ENCODE measurements around the gene POLR3A.

POLR3A gene

DNA sequence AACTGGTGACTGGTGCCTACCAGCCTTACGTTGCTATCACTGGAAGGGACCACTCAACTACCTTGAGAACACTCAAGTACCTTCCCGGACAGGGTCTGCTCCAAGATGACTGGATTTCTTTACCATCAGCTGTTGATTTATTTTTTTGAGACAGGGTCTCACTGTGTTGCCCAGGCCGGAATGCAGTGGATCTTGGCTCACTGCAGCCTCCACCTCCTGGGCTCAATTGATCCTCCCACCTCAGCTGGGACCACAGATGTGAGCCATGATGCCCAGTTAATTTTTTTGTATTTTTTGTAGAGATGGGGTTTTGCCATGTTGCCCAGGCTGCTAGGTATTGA is 57.5 kb downstream of the POLR3A start:
- H3K9me3 ChIP-seq (ENCODE audit: control insufficient read depth, insufficient read depth, low read length), result no peaks in the 10 kb centered on the region
- H3K9ac ChIP-seq (ENCODE audit: low read depth, low read length), result no peak overlapping the region
- H3K4me1 ChIP-seq (ENCODE audit: control insufficient read depth, insufficient read depth, low read length), result no peaks in the 10 kb centered on the region
- H3K27me3 ChIP-seq (ENCODE audit: control insufficient read depth, insufficient read depth, low read length), result no peaks in the 10 kb centered on the region
- H3K4me3 ChIP-seq (ENCODE audit: low read depth, low read length), result no peak overlapping the region
- H3K36me3 ChIP-seq (ENCODE audit: control insufficient read depth, insufficient read depth, low read length), result no peaks in the 10 kb centered on the region

DNA sequence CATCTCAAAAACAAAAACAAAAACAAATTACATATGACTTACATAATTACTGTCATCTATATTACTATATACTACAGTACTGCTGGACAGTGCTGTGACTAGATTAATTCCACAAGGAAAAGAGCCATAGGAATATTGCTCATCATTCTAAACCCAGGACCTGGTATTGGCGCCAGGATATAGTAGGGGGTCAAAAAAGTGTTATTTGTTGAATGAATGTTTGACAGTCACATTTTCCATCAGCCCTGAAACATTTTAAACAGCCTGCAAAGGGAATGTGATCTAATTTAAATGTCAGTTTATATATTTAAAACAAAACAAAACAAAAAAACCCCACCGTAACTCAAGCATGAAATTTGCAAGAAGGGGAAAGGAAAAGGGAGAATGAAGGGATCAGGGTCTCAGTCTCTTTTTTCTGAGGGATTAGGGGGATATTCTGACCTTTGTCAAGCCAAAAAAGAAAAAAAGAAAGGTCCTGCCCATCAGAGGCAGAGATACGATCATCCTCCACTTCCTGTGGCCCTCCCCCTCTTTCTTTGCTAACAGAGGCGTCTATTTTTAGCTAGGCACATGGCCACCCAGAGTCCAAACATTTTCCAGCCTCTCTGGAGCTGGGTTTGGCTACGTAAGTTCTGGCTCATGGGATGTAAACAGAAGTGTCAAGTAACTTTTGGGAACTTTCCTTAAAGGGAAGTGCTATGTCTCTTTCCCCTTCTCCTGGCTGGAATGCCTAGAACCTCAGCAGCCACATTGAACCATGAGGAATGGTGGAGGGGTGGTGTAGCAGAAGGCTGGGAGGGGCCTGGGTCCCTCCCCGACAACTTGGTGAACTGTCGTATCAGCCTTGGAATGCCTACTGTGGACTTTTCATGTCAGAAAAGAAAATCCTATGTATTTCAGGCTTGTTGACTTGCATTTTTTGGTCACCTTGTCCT is 58.2 kb downstream of the POLR3A start:
- Histone ChIP-seq H3K4me3 (ENCODE audit: low read depth, low read length) (no peak overlapping the region), H3K36me3 (ENCODE audit: control insufficient read depth, insufficient read depth, low read length) (no peaks in the 10 kb centered on the region), H3K4me1 (ENCODE audit: control insufficient read depth, insufficient read depth, low read length) (no peaks in the 10 kb centered on the region), H3K9ac (ENCODE audit: low read depth, low read length) (no peak overlapping the region), H3K27me3 (ENCODE audit: control insufficient read depth, insufficient read depth, low read length) (no peaks in the 10 kb centered on the region), H3K9me3 (ENCODE audit: control insufficient read depth, insufficient read depth, low read length) (no peaks in the 10 kb centered on the region)

DNA sequence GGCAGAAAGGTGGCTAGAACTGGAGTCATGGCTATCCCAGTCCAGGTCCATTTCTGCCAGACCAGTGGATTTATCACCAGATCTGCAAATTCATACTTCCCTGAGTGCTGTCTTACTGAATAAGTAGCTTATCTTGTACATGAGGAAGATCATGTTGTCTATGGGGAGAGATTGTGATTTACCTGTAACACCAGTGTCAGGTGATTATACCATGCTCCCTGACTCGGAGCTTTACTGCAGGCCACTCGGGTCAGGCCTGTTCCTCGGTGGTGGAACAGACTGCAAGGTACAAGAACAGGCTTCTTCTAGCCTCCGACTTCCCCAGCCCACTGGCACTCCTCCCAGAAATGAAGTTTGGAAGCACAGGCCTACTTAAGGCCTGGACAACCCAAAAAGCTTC is 60.2 kb downstream of the POLR3A start:
- H3K9me3 ChIP-seq (ENCODE audit: control insufficient read depth, insufficient read depth, low read length), result peaks cover 2% of the 10 kb centered on the region
- no peak overlapping the region for H3K4me3 ChIP-seq (ENCODE audit: low read depth, low read length)
- no peaks in the 10 kb centered on the region for H3K4me1 ChIP-seq (ENCODE audit: control insufficient read depth, insufficient read depth, low read length)
- no peak overlapping the region for H3K9ac ChIP-seq (ENCODE audit: low read depth, low read length)
- no peaks in the 10 kb centered on the region for H3K36me3 ChIP-seq (ENCODE audit: control insufficient read depth, insufficient read depth, low read length)
- no peaks in the 10 kb centered on the region for H3K27me3 ChIP-seq (ENCODE audit: control insufficient read depth, insufficient read depth, low read length)

DNA sequence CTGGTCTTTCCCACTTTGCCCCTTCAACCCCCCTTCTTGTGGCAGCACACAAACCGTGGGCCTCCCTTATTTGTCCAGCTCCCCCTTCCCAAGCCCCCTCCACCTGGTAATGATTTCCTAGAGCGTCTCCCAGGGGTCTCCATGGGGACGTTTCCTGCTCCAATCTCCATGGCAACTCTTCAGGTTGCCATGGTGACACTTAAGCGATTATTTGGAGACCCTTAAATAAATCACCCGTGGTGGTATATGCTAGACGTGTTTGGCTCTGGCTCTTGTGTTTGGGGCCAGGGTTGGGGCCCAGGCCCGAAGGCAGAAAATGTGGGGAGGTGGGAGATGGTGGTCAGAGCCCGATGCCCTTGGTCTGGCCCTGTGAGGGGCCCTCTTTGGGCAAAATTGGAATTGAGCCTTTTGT is 61.7 kb downstream of the POLR3A start:
- peaks cover 8% of the 10 kb centered on the region for H3K9me3 ChIP-seq (ENCODE audit: control insufficient read depth, insufficient read depth, low read length)
- H3K27me3 ChIP-seq (ENCODE audit: control insufficient read depth, insufficient read depth, low read length), result no peaks in the 10 kb centered on the region
- H3K4me1 ChIP-seq (ENCODE audit: control insufficient read depth, insufficient read depth, low read length), result no peaks in the 10 kb centered on the region
- no peaks in the 10 kb centered on the region for H3K36me3 ChIP-seq (ENCODE audit: control insufficient read depth, insufficient read depth, low read length)
- no peak overlapping the region for H3K9ac ChIP-seq (ENCODE audit: low read depth, low read length)
- no peak overlapping the region for H3K4me3 ChIP-seq (ENCODE audit: low read depth, low read length)

DNA sequence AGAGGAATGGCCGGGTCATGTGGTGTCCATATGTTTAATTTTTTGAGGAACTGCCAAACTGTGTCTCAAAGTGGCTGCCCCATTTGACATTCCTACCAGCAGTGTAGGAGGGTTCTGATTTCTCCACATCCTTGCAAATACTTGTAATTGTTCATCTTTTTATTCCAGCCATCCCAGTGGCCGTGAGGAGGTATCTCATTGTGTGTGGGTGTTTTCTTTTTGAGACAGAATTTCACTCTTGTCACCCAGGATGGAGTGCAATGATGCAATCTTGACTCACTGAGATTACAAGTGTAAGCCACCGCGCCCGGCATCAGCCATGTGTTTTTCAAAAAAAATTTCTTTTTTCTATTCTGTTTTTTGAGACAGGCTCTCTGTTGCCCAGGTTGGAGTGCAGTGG is 64.0 kb downstream of the POLR3A start:
- Histone ChIP-seq H3K9me3 (ENCODE audit: control insufficient read depth, insufficient read depth, low read length) (peaks cover 8% of the 10 kb centered on the region), H3K36me3 (ENCODE audit: control insufficient read depth, insufficient read depth, low read length) (no peaks in the 10 kb centered on the region), H3K27me3 (ENCODE audit: control insufficient read depth, insufficient read depth, low read length) (no peaks in the 10 kb centered on the region), H3K9ac (ENCODE audit: low read depth, low read length) (no peak overlapping the region), H3K4me3 (ENCODE audit: low read depth, low read length) (no peak overlapping the region), H3K4me1 (ENCODE audit: control insufficient read depth, insufficient read depth, low read length) (no peaks in the 10 kb centered on the region)

DNA sequence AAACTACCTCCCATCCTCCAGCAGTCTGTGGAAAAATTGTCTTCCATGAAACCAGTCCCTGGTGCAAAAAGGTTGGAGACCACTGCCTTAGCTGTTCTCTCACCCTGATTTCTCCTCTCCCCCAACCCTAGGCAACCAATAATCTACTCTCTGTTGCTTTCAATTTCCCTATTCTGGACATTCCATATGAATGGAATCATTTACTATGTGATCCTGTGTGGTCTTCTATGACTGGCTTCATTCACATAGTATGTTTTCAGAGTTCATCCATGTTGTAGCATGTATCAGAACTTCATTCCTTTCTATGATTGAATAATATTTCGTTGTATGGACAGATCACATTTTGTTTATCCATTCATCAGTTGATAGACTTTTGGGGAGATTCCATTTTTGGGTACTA is 64.5 kb downstream of the POLR3A start:
- Histone ChIP-seq H3K4me1 (ENCODE audit: control insufficient read depth, insufficient read depth, low read length) (no peaks in the 10 kb centered on the region), H3K9ac (ENCODE audit: low read depth, low read length) (no peak overlapping the region), H3K4me3 (ENCODE audit: low read depth, low read length) (no peak overlapping the region), H3K9me3 (ENCODE audit: control insufficient read depth, insufficient read depth, low read length) (peaks cover 8% of the 10 kb centered on the region), H3K36me3 (ENCODE audit: control insufficient read depth, insufficient read depth, low read length) (no peaks in the 10 kb centered on the region), H3K27me3 (ENCODE audit: control insufficient read depth, insufficient read depth, low read length) (no peaks in the 10 kb centered on the region)

DNA sequence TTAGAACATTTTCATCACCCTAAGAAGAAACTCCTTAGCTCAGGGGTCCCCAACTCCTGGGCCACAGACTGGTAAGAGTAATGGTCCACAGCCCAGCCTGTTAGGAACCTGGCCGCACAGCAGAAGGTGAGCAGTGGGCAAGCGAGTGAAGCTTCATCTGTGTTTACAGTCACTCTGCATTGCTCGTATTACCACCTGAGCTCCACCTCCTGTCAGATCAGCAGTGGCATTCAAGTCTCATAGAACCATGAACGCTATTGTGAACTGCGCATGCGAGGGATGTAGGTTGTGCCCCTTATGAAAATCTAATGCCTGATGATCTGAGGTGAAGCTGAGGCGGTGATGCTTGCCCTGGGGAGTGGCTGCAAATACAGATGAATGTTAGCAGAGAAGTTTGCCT is 65.4 kb downstream of the POLR3A start:
- no peak overlapping the region for H3K9ac ChIP-seq (ENCODE audit: low read depth, low read length)
- no peaks in the 10 kb centered on the region for H3K4me1 ChIP-seq (ENCODE audit: control insufficient read depth, insufficient read depth, low read length)
- H3K9me3 ChIP-seq (ENCODE audit: control insufficient read depth, insufficient read depth, low read length), result peaks cover 8% of the 10 kb centered on the region
- no peaks in the 10 kb centered on the region for H3K36me3 ChIP-seq (ENCODE audit: control insufficient read depth, insufficient read depth, low read length)
- H3K27me3 ChIP-seq (ENCODE audit: control insufficient read depth, insufficient read depth, low read length), result no peaks in the 10 kb centered on the region
- H3K4me3 ChIP-seq (ENCODE audit: low read depth, low read length), result no peak overlapping the region

DNA sequence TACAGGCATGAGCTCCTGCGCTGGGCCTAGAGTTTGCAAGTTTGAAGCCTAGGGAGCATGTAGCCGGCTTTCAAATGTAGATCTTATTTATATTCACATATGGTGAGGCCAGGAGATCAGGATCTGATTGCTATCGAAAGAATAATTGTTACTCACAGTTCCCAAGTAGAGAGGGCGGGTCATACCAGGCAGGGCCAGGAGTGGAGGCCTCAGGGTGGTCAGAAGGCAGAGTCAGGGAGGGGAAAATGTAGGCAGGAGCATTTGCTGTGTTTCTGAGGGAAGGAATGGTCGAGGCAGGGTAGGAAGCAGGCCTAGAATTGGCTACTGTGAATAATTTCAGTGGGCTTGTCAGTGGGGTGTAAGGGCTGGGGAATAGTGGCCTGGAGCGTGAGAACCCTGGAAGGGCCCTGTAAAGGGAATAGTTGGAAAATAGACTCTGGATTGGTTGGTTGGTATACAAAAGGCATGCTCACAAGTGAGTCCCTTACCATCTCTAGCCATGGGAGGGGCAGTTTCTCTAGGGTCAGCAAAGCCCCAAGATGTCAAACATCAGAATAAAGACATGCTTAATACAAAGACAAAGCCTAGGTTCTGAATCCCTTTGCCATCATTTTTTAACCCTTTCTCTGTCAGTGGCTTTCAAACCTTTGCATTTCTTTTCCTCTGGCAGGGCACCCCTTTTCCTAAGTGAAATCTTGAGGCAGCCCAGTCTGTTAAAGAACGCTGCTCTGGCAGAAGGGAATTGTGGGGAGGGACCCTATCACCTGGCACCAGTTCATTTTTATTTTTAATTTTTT is 66.8 kb downstream of the POLR3A start:
- Histone ChIP-seq H3K9ac (ENCODE audit: low read depth, low read length) (no peak overlapping the region), H3K9me3 (ENCODE audit: control insufficient read depth, insufficient read depth, low read length) (peaks cover 8% of the 10 kb centered on the region), H3K4me3 (ENCODE audit: low read depth, low read length) (no peak overlapping the region), H3K27me3 (ENCODE audit: control insufficient read depth, insufficient read depth, low read length) (no peaks in the 10 kb centered on the region), H3K36me3 (ENCODE audit: control insufficient read depth, insufficient read depth, low read length) (no peaks in the 10 kb centered on the region), H3K4me1 (ENCODE audit: control insufficient read depth, insufficient read depth, low read length) (no peaks in the 10 kb centered on the region)

DNA sequence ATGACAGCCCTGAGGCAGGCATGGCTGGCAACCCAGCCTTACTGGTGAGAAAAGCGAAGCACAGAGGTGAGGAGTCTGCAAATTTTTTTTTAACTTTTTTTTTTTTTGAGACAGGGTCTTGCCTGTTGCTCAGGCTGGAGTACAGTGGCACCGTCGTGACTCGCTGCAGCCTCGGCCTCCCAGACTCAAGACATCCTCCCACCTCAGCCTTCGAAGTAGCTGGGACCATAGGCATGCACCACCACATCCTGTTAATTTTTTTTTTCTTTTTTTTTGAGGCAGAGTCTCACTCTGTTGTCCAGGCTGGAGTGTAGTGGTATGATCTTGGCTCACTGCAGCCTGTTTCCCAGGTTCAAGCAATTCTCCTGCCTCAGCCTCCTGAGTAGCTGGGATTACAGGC is 67.6 kb downstream of the POLR3A start:
- H3K9me3 ChIP-seq (ENCODE audit: control insufficient read depth, insufficient read depth, low read length), result peaks cover 8% of the 10 kb centered on the region
- H3K4me1 ChIP-seq (ENCODE audit: control insufficient read depth, insufficient read depth, low read length), result no peaks in the 10 kb centered on the region
- no peaks in the 10 kb centered on the region for H3K27me3 ChIP-seq (ENCODE audit: control insufficient read depth, insufficient read depth, low read length)
- H3K36me3 ChIP-seq (ENCODE audit: control insufficient read depth, insufficient read depth, low read length), result no peaks in the 10 kb centered on the region
- H3K4me3 ChIP-seq (ENCODE audit: low read depth, low read length), result no peak overlapping the region
- H3K9ac ChIP-seq (ENCODE audit: low read depth, low read length), result no peak overlapping the region

DNA sequence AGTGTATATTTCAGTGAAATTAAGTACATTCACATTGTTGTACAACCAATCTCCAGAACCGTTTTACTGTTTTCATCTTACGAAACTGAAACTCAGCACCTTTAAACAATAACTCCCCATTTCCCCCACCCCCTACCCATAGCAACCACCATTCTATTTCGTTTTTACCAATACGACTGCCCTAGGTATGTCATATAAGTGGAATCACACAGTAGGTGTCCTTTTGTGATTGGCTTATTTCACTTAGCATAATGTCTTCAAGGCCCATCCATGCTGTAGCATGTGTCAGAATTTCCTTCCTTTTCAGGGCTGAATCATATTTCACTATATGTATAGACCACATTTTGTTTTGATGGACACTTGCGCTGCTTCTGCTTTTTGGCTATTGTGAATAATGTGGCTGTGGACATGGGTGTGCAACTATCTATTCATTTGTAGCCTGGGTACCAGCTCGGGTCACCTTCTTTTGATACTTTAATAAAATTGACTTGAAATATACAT is 68.4 kb downstream of the POLR3A start:
- Histone ChIP-seq H3K36me3 (ENCODE audit: control insufficient read depth, insufficient read depth, low read length) (no peaks in the 10 kb centered on the region), H3K27me3 (ENCODE audit: control insufficient read depth, insufficient read depth, low read length) (no peaks in the 10 kb centered on the region), H3K4me3 (ENCODE audit: low read depth, low read length) (no peak overlapping the region), H3K4me1 (ENCODE audit: control insufficient read depth, insufficient read depth, low read length) (no peaks in the 10 kb centered on the region), H3K9me3 (ENCODE audit: control insufficient read depth, insufficient read depth, low read length) (peaks cover 8% of the 10 kb centered on the region), H3K9ac (ENCODE audit: low read depth, low read length) (no peak overlapping the region)

DNA sequence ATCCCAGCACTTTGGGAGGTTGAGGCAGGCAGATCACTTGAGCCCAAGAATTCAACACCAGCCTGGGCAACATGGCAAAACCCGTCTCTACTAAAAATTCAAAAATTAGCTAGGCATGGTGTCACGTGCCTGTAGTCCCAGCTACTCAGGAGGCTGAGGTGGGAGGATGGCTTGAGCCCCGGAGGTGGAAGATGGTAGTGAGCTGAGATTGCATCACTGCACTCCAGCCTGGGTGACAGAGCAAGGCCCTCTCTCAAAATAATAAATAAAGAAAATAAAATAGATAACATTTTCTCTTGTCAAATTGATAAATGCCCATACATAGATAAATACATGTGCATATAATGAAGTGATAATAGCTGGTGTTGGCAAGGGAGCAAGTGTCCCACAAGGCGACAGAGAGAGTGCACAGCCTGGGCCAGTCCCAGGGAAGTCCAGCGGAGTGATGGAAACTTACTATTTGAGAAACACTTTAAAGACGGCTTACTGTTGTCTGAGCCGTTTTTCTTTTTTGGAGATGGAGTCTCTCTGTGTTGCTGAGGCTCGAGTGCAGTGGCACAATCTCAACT is 69.3 kb downstream of the POLR3A start:
- Histone ChIP-seq H3K9me3 (ENCODE audit: control insufficient read depth, insufficient read depth, low read length) (peaks cover 8% of the 10 kb centered on the region), H3K9ac (ENCODE audit: low read depth, low read length) (no peak overlapping the region), H3K27me3 (ENCODE audit: control insufficient read depth, insufficient read depth, low read length) (no peaks in the 10 kb centered on the region), H3K4me3 (ENCODE audit: low read depth, low read length) (no peak overlapping the region), H3K4me1 (ENCODE audit: control insufficient read depth, insufficient read depth, low read length) (no peaks in the 10 kb centered on the region), H3K36me3 (ENCODE audit: control insufficient read depth, insufficient read depth, low read length) (no peaks in the 10 kb centered on the region)
